Measurements from ENCODE around the gene IFI27.
A peak's percentile ranks its signal among the peaks of the same experiment; 100 is the strongest.

Gene IFI27

GRCh38 chr14:94158239-94158883 is 47.8 kb downstream of the IFI27 start:
- DNase-seq: no peak

GRCh38 chr14:94161058-94161457 is 50.5 kb downstream of the IFI27 start:
- no peak for DNase-seq

GRCh38 chr14:94161981-94162380 is 51.4 kb downstream of the IFI27 start:
- DNase-seq: peak; percentile 74

GRCh38 chr14:94162466-94162865 is 51.9 kb downstream of the IFI27 start:
- DNase-seq: no peak

- peak; percentile 65 for DNase-seq
Measured at GRCh38 chr14:94163796-94164195, 53.3 kb downstream of the IFI27 start.

DNA sequence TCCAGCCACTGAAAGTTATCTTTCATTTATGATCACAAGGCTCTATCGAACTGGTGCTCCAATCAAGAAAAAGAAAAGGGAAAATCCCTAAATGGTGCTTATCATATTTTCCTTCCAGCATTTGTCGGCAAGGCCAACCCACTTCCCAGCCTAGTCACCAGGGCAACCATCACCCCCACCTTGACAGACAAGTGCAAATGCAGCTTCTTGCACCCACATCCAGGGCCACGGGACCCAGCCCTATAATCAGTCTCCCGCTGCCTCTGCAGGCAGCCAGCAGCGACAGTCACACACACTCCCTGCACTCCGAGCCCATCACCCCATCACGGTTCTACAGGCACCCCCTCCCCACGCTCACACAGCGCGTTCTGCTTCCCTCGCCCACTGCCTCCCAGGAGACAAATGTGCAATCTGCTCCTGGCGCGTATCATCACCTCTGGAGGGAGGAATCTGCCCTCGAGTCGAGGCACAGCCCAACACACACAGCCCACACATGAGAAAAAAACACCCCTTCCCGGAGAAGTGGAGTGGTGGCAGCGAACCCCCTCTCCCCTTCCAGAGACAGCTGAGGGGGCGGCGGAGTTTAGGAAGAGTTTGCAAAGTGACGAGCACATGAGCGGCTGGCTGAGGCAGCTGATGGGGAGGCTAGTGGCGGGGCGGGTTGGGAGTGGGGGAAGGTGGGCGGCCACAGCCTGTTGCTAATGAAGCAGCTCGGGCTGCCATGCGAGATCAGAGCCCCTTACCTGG is 54.3 kb downstream of the IFI27 start:
- no peak for DNase-seq

GRCh38 chr14:94165744-94166143 is 55.2 kb downstream of the IFI27 start:
- no peak for DNase-seq

Measured in MV-4-11 (cell line).